ENCODE measurements around the gene GLYR1.

GLYR1 gene

DNA sequence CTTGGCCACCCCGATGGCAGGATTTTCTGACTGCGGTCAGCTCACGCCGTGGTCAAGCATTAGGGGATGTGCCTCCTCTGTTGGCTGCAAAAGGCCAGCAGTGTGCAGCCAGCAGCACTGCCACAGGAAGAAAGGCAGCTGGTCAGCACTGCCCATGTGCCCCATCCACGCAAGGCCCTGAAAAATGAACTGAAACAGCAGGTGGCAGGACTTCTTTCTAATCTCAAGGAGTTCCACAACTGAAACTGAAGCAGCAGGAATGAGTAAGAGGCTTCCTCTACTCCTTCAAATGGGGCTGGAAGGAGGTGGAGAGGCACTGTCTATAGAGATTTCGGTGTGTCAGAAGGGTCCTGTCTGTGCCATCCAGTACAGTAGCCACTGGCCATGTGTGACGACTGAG, 83.3 kb downstream of the GLYR1 start:
- DNase-seq (ENCODE audit: low read depth): no peak

GRCh38 chr16:4762205-4762604, 84.9 kb downstream of the GLYR1 start:
- no peak for DNase-seq (ENCODE audit: low read depth)

DNA sequence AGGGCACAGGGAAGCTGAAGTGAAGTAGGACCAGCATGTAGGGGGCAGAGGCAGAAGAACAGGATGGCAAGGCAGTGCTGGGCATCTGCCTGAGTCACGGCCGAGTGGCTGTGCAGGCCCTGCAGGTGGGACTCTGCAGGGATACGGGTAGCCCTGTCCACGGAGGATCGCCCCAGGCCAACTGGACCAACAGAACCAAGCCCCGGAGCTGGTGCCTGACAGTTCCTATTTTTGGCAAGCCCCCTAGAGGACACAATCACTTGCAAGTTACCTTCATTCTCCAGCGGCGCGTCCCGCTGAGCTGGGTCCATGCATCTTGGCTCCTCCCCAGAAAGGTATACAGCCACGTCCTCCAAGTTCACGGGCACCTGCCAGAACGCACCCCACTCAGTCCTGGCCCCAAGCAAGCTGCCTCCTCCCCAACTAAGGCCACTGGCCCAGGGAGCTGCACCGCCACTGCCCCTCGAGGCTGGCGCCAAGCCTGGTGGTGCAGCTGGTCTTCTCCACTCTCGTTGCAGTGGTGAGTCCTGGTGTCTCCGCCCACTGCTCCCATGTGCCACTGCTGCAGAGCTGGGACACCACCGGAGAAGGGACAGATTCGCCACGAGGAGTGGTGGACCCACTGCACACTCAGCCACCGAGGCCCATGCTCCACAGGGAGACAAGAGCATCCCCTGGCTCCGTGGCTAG, 86.7 kb downstream of the GLYR1 start:
- no peak for DNase-seq (ENCODE audit: low read depth)

DNA sequence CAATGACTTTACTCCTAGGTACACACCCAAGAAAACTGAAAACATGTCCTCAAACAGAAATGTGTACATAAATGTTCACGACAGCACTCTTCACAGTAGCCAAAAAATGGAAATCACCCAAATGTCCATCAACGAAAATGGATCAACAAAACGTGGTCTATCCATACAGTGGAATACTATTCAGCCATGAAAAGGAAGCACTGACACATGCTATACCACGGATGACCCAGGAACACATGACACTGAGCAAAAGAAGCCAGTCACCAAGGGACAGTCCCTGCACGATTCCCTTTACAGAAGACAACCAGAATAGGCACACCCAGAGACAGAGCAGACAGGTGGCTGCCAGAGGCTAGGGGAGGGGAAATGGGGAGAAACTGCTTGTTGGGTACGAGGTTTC, 91.4 kb downstream of the GLYR1 start:
- DNase-seq (ENCODE audit: low read depth): no peak

DNA sequence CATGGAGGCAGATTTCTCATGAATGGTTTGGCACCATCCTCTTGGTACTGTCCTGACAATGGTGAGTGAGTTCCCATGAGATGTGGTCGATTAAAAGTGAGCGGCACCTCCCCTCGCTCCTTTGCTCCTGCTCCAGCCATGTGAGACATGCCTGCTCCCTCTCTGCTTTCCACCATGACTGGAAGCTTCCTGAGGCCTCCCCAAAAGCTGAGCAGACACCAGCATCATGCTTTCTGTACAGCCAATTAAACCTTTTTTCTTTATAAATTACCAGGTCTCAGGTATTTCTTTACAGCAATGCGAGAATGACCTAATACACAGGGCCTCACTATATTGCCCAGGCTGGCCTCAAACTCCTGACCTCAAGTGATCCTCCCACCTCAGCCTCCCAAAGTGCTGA, 92.2 kb downstream of the GLYR1 start:
- DNase-seq (ENCODE audit: low read depth): no peak

DNA sequence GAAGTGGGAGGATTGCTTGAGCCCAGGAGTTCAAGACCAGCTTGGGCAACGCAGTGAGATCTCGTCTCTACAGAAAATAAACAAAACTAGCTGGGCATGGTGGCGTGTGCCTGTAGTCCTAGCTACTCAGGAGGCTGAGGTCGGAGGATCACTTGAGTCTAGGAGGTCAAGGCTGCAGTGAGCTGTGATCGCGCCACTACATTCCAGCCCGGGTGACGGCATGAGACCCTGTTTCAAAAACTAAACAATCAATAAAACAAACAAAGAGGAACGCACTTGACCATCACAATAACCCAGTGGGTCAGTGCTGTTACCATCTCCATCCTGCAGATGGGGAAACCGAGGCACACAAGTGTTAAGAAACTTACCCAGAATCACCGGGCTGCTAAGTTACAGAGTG, 93.9 kb downstream of the GLYR1 start:
- no peak for DNase-seq (ENCODE audit: low read depth)
